T-helper 1 cell treated with Interleukin-12 subunit alpha and Interleukin-12 subunit beta and Interleukin-4 antibody, amounts not matched to agents 30 μg/mL and 1 μg/mL, for 36 hours (primary cell): ENCODE measurements around the gene SBNO2.

Source experiments
- H3K27ac Mint-ChIP-seq: one replicate; pipeline ENCODE4 v1.8.0; 2021; ENCODE audit warnings: mild to moderate bottlenecking, mixed read lengths
- H3K27me3 Mint-ChIP-seq: one replicate; pipeline ENCODE4 v1.8.0; 2021; ENCODE audit warnings: low read depth, mixed read lengths
- H3K36me3 Mint-ChIP-seq: one replicate; pipeline ENCODE4 v1.8.0; 2021; ENCODE audit warnings: low read depth, mixed read lengths
- H3K4me1 Mint-ChIP-seq: one replicate; pipeline ENCODE4 v1.8.0; 2021; ENCODE audit warnings: low read depth, mixed read lengths
- H3K4me3 Mint-ChIP-seq: one replicate; pipeline ENCODE4 v1.8.0; 2021; ENCODE audit warnings: mild to moderate bottlenecking, moderate library complexity, mixed read lengths
- H3K9me3 Mint-ChIP-seq: one replicate; pipeline ENCODE4 v1.8.0; 2021; ENCODE audit warnings: mixed read lengths

SBNO2 gene

DNA sequence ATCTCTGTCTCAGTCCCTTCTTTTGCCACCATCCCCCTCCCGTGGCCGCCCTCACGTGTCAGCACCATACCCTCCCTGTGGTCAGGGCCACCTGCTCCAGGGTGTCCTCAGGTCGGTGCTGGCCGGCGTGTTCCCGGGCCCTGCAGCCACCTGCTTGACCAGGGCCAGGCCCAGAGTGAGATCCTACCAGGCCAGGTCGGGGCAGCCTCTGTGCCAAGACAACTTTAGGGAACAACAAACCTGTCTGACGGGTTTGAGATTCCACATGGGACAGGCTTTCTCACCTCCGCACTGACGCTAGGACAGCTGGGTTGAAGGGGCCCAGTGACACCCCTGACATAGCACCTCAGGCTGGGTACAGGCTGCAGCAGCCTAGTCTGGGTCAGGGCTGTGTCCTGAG lies 7.5 kb upstream of the SBNO2 start:
- H3K27ac Mint-ChIP-seq = no peak overlapping the region
- H3K4me3 Mint-ChIP-seq = peak overlapping the region; percentile 56
- H3K4me1 Mint-ChIP-seq = peaks cover 16% of the 10 kb centered on the region
- H3K36me3 Mint-ChIP-seq = peaks cover 3% of the 10 kb centered on the region
- no peaks in the 10 kb centered on the region for H3K9me3 Mint-ChIP-seq
- no peaks in the 10 kb centered on the region for H3K27me3 Mint-ChIP-seq

DNA sequence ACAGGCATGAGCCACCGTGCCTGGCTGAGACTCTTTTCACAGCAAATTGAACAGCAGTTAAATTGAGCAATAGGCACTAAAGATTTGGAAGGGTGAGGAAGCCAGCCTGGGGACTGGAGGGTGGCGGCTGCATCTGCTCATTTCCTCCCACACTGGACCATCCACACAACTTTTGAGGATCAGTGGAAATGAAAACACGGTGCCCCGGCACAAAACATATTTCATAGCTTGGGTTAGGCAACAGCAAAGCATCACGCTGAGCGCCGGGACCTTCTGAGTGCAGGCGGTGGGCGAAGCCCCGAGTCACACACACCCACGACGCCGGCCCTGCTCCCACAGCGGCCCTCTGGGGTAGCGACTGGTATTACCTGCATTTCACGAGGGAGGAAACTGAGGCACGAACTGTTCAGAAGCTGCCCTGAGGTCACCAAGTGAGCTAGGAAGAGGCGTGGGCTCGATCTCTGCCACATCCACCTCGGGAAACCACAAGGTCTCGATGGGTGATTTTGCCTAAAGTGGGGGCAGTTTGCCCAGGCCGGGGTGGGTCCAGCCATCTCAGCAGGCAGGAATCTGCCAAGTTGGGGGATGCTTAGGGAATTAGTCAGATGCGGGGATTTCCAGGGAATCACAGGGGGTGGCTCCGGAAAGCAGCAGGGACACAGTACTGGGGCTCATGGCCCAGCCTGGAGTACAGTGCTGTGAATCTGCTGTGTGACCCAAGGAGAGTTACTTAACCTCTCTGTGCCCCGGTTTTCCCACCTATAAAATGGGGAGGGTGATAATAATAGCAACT lies 3.5 kb upstream of the SBNO2 start:
- H3K27me3 Mint-ChIP-seq = no peaks in the 10 kb centered on the region
- H3K4me3 Mint-ChIP-seq = no peak overlapping the region
- no peak overlapping the region for H3K27ac Mint-ChIP-seq
- no peaks in the 10 kb centered on the region for H3K9me3 Mint-ChIP-seq
- peaks cover 5% of the 10 kb centered on the region for H3K36me3 Mint-ChIP-seq
- H3K4me1 Mint-ChIP-seq = peaks cover 21% of the 10 kb centered on the region

GRCh38 chr19:1173159-1173844 lies 766 bp downstream of the SBNO2 start:
- H3K4me3 Mint-ChIP-seq = peak overlapping the region; percentile 91
- peaks cover 13% of the 10 kb centered on the region for H3K36me3 Mint-ChIP-seq
- H3K27me3 Mint-ChIP-seq = no peaks in the 10 kb centered on the region
- peak overlapping the region; percentile 94 for H3K27ac Mint-ChIP-seq
- H3K9me3 Mint-ChIP-seq = no peaks in the 10 kb centered on the region
- H3K4me1 Mint-ChIP-seq = peaks cover 25% of the 10 kb centered on the region

- peak overlapping the region; percentile 81 for H3K4me3 Mint-ChIP-seq
- peaks cover 23% of the 10 kb centered on the region for H3K4me1 Mint-ChIP-seq
Observed at GRCh38 chr19:1172353-1173158, 1.5 kb downstream of the SBNO2 start.

GRCh38 chr19:1171755-1172352 lies 2.2 kb downstream of the SBNO2 start:
- Mint-ChIP-seq H3K27ac (peak overlapping the region; percentile 62), H3K4me3 (peak overlapping the region; percentile 81), H3K4me1 (peaks cover 21% of the 10 kb centered on the region), H3K9me3 (no peaks in the 10 kb centered on the region), H3K27me3 (no peaks in the 10 kb centered on the region), H3K36me3 (peaks cover 13% of the 10 kb centered on the region)

More at GRCh38 chr19:1172353-1173158, 1.5 kb downstream of the SBNO2 start:
- Mint-ChIP-seq H3K27me3 (no peaks in the 10 kb centered on the region), H3K27ac (peak overlapping the region; percentile 76), H3K36me3 (peaks cover 13% of the 10 kb centered on the region), H3K9me3 (no peaks in the 10 kb centered on the region)

DNA sequence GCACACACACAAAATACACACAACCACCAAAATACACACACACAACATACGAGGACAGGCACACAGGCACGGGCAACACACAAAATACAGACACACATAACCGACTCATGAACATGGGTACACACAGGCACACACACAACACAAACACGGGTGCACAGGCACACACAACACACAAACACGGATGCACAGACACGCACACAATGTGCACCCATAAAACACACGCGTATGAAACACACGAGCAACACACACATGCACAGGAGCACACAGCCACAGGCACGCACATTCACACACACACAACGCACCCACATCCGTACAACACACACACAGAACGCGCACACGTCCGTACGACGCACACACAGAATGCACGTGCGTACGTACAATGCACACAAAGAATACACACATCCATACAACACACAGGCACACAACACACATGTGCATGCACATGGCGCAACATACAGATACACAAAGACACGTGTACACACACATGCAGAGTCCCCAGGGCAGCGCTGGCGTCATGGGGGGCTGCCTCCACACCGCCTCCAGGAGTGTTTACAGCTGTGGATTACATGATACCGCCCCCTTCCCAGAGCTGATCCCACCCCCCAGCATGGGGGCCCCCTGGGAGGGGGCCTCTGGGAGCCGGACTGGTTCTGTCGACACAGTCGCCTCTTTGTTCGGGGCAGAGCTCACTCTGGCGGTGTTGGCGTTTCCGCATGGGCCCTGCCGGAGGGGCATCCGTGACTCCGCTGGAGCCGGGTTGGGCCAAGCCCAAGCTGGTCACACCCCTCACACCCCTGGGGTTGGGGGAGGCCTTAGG lies 2.9 kb downstream of the SBNO2 start:
- Mint-ChIP-seq H3K4me3 (peak overlapping the region; percentile 70), H3K9me3 (no peaks in the 10 kb centered on the region), H3K27ac (peak overlapping the region; percentile 53)

DNA sequence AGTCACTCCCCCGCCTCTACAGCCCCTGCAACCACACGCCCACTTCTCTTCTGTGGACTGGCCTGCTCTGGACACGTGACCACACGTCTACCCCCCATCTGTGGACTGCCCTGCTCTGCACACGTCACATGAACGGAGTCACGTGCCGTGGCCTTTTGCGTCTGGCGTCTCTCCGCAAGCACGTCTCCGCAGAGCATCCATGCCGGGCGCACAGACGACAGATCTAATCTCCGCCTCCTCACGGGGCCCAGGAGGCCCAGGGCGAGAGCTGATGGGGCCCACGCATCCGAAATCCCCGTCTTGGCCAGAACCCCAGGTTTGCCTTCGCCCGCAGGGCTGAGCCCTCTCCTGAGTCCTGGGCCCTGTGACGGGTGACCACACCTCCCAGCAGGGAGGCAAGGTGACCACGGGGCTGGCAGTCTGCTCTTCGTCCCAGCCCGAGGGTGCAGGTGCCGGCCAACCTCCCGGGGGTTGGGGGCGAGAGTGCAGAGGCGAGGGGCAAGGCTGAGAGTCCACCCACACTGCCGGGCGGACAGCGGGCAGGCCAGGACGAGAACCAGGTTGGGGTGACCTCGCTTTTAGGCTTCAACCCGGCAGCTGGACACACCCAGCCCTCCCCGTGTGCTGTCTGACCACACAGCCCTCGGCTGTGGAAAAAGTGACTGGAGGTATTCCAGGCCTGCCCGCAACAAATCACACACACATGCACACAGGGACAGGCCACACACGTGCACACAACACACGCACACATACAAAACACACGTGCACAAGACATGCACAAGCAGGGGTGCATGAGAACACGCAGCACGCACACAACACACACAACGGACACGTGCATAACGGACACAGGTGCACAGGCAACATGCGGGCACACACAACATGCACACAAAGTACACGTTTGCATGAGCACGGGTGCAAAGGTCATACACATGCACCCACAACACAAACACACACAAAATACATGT lies 3.9 kb downstream of the SBNO2 start:
- Mint-ChIP-seq H3K36me3 (peaks cover 16% of the 10 kb centered on the region), H3K27me3 (no peaks in the 10 kb centered on the region), H3K4me1 (peaks cover 21% of the 10 kb centered on the region), H3K4me3 (peak overlapping the region; percentile 70), H3K27ac (peak overlapping the region; percentile 53), H3K9me3 (no peaks in the 10 kb centered on the region)

More for the DNA sequence above, 2.9 kb downstream of the SBNO2 start:
- Mint-ChIP-seq H3K36me3 (peaks cover 16% of the 10 kb centered on the region), H3K4me1 (peaks cover 21% of the 10 kb centered on the region), H3K27me3 (no peaks in the 10 kb centered on the region)

DNA sequence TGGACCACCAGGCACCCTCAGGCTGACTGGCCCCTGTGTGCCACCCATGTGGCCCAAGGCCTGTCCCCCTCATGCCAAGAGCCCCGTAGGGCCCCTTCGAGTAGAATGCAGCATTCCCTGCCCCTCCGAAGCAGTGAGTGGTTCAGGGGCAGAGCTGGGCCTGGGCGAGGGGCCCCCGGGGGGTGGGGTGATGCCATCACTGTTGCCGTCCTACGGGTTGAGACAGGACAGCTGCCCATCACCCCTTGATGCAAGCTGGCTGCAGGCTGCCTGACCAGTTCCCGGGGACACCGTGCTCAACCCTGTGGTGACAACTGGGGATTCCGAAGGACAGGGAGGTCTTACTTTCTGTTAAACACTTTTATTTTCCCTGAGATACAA lies 4.7 kb downstream of the SBNO2 start:
- no peak overlapping the region for H3K4me3 Mint-ChIP-seq
- H3K4me1 Mint-ChIP-seq = peaks cover 19% of the 10 kb centered on the region
- no peaks in the 10 kb centered on the region for H3K27me3 Mint-ChIP-seq

GRCh38 chr19:1168572-1169410 lies 5.3 kb downstream of the SBNO2 start:
- no peak overlapping the region for H3K4me3 Mint-ChIP-seq
- H3K9me3 Mint-ChIP-seq = no peaks in the 10 kb centered on the region
- H3K27me3 Mint-ChIP-seq = no peaks in the 10 kb centered on the region
- H3K27ac Mint-ChIP-seq = no peak overlapping the region
- H3K36me3 Mint-ChIP-seq = peaks cover 16% of the 10 kb centered on the region
- H3K4me1 Mint-ChIP-seq = peaks cover 17% of the 10 kb centered on the region

More for the DNA sequence above, 4.7 kb downstream of the SBNO2 start:
- H3K36me3 Mint-ChIP-seq = peaks cover 16% of the 10 kb centered on the region
- no peak overlapping the region for H3K27ac Mint-ChIP-seq
- H3K9me3 Mint-ChIP-seq = no peaks in the 10 kb centered on the region

- peaks cover 17% of the 10 kb centered on the region for H3K36me3 Mint-ChIP-seq
- peaks cover 19% of the 10 kb centered on the region for H3K4me1 Mint-ChIP-seq
- H3K4me3 Mint-ChIP-seq = no peak overlapping the region
- no peaks in the 10 kb centered on the region for H3K9me3 Mint-ChIP-seq
- H3K27me3 Mint-ChIP-seq = no peaks in the 10 kb centered on the region
- no peak overlapping the region for H3K27ac Mint-ChIP-seq
Observed at GRCh38 chr19:1167687-1168571, 6.1 kb downstream of the SBNO2 start.

GRCh38 chr19:1166872-1167573 lies 7.0 kb downstream of the SBNO2 start:
- H3K27me3 Mint-ChIP-seq = no peaks in the 10 kb centered on the region
- no peak overlapping the region for H3K27ac Mint-ChIP-seq
- H3K4me3 Mint-ChIP-seq = no peak overlapping the region
- peaks cover 21% of the 10 kb centered on the region for H3K4me1 Mint-ChIP-seq
- H3K36me3 Mint-ChIP-seq = peaks cover 18% of the 10 kb centered on the region
- no peaks in the 10 kb centered on the region for H3K9me3 Mint-ChIP-seq
